Memory B cell (primary cell): ENCODE results near the gene MAST3.
"Not testable (repeated sequence)": the region's sequence is repeated elsewhere in the genome, so short reads cannot be mapped to it uniquely, and the experiment has no call there.

Experiments
- ATAC-seq: fragments of 150-1000 bp; cut with Tn5 transposase; 2 replicates; pipeline ENCODE4 v1.10.0; 2021; ENCODE audit warnings: low read depth, mild to moderate bottlenecking, moderate library complexity
- DNase-seq, 2 donors: peaks; one replicate each; pipeline ENCODE4 v3.0.0; 2022; ENCODE audit warnings: low spot score in 2 of 2
- H3K27ac Mint-ChIP-seq: one replicate; pipeline ENCODE4 v1.8.0; 2022; ENCODE audit warnings: mild to moderate bottlenecking, moderate library complexity, mixed read lengths
- H3K27me3 Mint-ChIP-seq: one replicate; pipeline ENCODE4 v1.8.0; 2022; ENCODE audit warnings: mixed read lengths
- H3K36me3 Mint-ChIP-seq: one replicate; pipeline ENCODE4 v1.8.0; 2022; ENCODE audit warnings: mild to moderate bottlenecking, mixed read lengths
- H3K4me1 Mint-ChIP-seq: one replicate; pipeline ENCODE4 v1.8.0; 2022; ENCODE audit warnings: mixed read lengths
- H3K4me3 Mint-ChIP-seq: one replicate; pipeline ENCODE4 v1.8.0; 2022; ENCODE audit warnings: mild to moderate bottlenecking, moderate library complexity, mixed read lengths
- H3K9me3 Mint-ChIP-seq: one replicate; pipeline ENCODE4 v1.8.0; 2022; ENCODE audit warnings: mixed read lengths

Gene MAST3

DNA sequence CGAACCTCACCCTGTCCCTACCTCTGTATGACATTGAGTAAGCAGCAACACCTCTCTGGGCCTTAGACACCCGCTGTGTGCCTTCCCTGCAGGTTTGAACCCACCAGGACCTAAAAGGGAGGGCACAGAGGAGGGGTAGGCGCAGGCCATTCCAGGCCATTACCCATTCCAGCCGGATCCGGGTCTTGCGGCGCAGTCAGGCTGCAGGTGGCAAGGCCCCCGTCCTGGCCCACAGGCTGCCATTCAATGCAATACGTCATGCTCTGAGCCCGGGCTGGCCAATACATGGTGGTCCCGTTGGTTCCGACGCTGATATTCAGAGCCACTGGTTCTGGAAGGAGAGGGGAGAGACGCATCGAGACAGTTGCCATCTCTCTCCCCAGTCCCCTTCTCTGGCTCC, 28.2 kb upstream of the MAST3 start:
- no peak overlapping the region for H3K4me3 Mint-ChIP-seq
- ATAC-seq (no peak), DNase-seq (no peak)
- no peaks in the 10 kb centered on the region for H3K27me3 Mint-ChIP-seq
- H3K27ac Mint-ChIP-seq = no peak overlapping the region
- peaks cover 9% of the 10 kb centered on the region for H3K36me3 Mint-ChIP-seq
- H3K4me1 Mint-ChIP-seq = peaks cover 2% of the 10 kb centered on the region
- H3K9me3 Mint-ChIP-seq = no peaks in the 10 kb centered on the region

DNA sequence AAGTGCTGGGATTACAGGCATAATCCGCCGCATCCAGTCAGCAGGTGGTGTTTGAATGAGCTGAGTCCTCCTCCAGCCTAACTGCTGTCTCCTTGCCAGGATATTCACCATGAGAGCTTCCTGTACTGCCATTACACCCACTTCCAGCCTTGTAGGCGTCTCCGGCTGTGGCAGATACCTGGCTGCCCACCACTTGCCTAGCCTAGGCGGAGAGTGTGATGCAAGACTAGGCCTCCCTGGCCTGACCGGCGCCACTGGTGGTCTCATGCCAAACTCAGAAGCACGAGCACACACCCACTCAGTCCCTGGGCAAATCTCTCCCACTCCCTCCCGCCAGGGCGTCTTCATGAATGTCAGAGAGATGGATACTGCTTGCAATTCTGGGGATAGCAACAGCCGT, 27.4 kb upstream of the MAST3 start:
- Mint-ChIP-seq H3K9me3 (no peaks in the 10 kb centered on the region), H3K4me1 (peaks cover under 1% of the 10 kb centered on the region), H3K27me3 (no peaks in the 10 kb centered on the region), H3K27ac (no peak overlapping the region), H3K36me3 (peaks cover 8% of the 10 kb centered on the region), H3K4me3 (no peak overlapping the region)
- no peak for DNase-seq
- no peak for ATAC-seq

DNA sequence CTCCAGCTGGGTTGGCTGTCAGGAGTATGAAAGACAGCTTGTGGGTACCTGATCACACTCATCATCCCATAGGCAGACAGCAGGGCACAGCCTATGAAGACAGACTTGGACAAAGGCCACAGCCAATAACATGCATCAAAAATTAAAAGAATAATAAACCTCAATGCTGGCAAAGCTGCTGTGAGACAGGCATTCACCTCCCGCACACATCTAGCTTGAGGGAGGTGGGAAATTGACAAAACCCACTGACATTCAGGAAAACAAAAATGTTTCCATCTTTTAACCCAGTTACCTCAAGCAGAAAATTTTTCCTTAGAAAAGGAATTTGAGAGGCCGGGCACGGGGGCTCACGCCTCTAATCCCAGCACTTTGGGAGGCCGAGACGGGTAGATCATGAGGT, 25.2 kb upstream of the MAST3 start:
- DNase-seq (no peak), ATAC-seq (no peak)
- H3K36me3 Mint-ChIP-seq = peaks cover 11% of the 10 kb centered on the region
- H3K27me3 Mint-ChIP-seq = no peaks in the 10 kb centered on the region
- H3K9me3 Mint-ChIP-seq = no peaks in the 10 kb centered on the region
- no peak overlapping the region for H3K4me3 Mint-ChIP-seq
- no peak overlapping the region for H3K27ac Mint-ChIP-seq
- H3K4me1 Mint-ChIP-seq = no peaks in the 10 kb centered on the region

DNA sequence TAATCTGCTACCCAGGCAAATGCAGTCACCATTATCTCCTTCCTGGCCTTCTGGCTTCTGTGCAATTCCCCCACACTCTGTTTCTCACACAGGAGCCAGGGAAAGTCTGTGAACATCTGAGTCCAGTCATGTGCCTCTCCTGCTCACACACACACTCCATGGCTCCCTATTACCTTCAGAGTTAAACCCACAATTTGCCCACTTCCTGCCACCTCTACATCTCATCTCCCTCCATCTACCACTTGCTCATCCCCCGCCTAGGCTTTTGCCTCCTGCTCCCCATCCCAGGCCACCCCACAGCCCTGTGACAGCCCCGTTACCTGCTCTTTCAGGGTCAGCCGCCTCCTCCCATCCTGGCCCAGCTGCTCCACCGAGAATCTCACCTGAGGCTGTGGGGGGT, 24.4 kb upstream of the MAST3 start:
- no peaks in the 10 kb centered on the region for H3K9me3 Mint-ChIP-seq
- H3K4me1 Mint-ChIP-seq = no peaks in the 10 kb centered on the region
- no peak overlapping the region for H3K4me3 Mint-ChIP-seq
- H3K36me3 Mint-ChIP-seq = peaks cover 11% of the 10 kb centered on the region
- H3K27me3 Mint-ChIP-seq = no peaks in the 10 kb centered on the region
- H3K27ac Mint-ChIP-seq = no peak overlapping the region
- ATAC-seq (no peak), DNase-seq (no peak)

GRCh38 chr19:18074192-18074591, 23.4 kb upstream of the MAST3 start:
- peaks cover 11% of the 10 kb centered on the region for H3K36me3 Mint-ChIP-seq
- H3K4me1 Mint-ChIP-seq = no peaks in the 10 kb centered on the region
- H3K4me3 Mint-ChIP-seq = no peak overlapping the region
- DNase-seq (no peak), ATAC-seq (no peak)
- H3K9me3 Mint-ChIP-seq = no peaks in the 10 kb centered on the region
- H3K27ac Mint-ChIP-seq = no peak overlapping the region
- no peaks in the 10 kb centered on the region for H3K27me3 Mint-ChIP-seq

- peaks cover 20% of the 10 kb centered on the region for H3K36me3 Mint-ChIP-seq
- peak overlapping the region; percentile 1 for H3K27ac Mint-ChIP-seq
- H3K4me1 Mint-ChIP-seq = peaks cover 31% of the 10 kb centered on the region
- no peak overlapping the region for H3K4me3 Mint-ChIP-seq
- no peak for DNase-seq
- no peak for ATAC-seq
- H3K27me3 Mint-ChIP-seq = no peaks in the 10 kb centered on the region
- H3K9me3 Mint-ChIP-seq = peaks cover 11% of the 10 kb centered on the region
Observed at GRCh38 chr19:18083929-18084684, 13.5 kb upstream of the MAST3 start.

- peak overlapping the region; percentile 30 for H3K4me3 Mint-ChIP-seq
- DNase-seq (no peak), ATAC-seq (no peak)
- peaks cover 11% of the 10 kb centered on the region for H3K9me3 Mint-ChIP-seq
- H3K27ac Mint-ChIP-seq = peak overlapping the region; percentile 93
- H3K27me3 Mint-ChIP-seq = no peaks in the 10 kb centered on the region
- peaks cover 49% of the 10 kb centered on the region for H3K4me1 Mint-ChIP-seq
- H3K36me3 Mint-ChIP-seq = peaks cover 16% of the 10 kb centered on the region
Observed at GRCh38 chr19:18085702-18086457, 11.7 kb upstream of the MAST3 start.

- Mint-ChIP-seq H3K36me3 (peaks cover 16% of the 10 kb centered on the region), H3K27me3 (no peaks in the 10 kb centered on the region), H3K9me3 (peaks cover 11% of the 10 kb centered on the region), H3K4me1 (peaks cover 54% of the 10 kb centered on the region), H3K27ac (peak within 1 kb of the TSS; percentile 93), H3K4me3 (peak within 1 kb of the TSS; percentile 93)
- ATAC-seq (peak; percentile 38), DNase-seq (peak in 1 of 2 donors; percentile 28)
Observed at GRCh38 chr19:18086590-18087138, 10.9 kb upstream of the MAST3 start, which contains the start of gene IL12RB1. TSS of gene IL12RB1 (minus strand) at chr19:18086934. CDS start at chr19:18086823, 111 bp downstream.

DNA sequence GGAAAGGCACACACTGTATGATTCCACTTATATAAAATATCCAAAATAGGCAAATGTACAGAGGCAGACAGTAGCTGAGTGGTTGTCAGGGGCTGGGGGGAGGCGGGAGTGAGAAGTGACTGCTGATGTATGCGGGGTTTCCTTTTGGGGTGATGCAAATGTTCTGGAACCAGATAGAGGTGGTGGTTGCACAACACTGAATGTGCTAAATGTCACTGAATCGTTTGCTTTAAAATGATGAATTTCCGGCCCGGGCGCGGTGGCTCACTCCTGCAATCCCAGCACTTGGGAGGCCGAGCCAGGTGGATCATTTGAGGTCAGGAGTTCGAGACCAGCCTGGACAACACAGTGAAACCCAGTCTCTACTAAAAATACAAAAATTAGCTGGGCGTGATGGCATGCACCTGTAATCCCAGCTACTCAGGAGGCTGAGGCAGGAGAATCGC, 8.5 kb upstream of the MAST3 start:
- DNase-seq = peak; percentile 38 to 48
- H3K4me1 Mint-ChIP-seq = peaks cover 48% of the 10 kb centered on the region
- peak overlapping the region; percentile 93 for H3K27ac Mint-ChIP-seq
- not testable (repeated sequence) for H3K27me3 Mint-ChIP-seq, H3K9me3 Mint-ChIP-seq, H3K36me3 Mint-ChIP-seq
- peak; percentile 75 for ATAC-seq
- H3K4me3 Mint-ChIP-seq = peak overlapping the region; percentile 71

DNA sequence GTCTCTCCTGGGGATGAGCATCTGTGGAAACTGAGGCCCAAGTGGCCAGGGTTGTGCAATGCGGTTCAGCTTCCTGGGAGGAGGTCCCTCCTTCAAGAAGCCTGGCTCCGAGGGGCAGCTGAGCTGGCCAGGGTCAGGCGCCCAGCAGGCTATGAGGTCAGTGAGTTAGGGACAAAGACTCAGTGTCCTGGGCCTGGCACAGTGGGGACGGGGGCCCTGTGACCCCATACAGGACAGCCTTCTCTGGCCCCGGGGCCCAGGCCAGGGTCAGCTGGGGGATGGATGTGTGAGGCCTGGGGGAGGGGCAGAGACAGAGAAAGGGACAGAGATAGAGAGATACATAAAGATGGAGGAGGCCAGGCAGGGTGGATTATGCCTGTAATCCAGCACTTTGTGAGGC, 7.9 kb upstream of the MAST3 start:
- Mint-ChIP-seq H3K27ac (peak overlapping the region; percentile 93), H3K4me3 (peak overlapping the region; percentile 71), H3K4me1 (peaks cover 42% of the 10 kb centered on the region), H3K9me3 (no peaks in the 10 kb centered on the region), H3K36me3 (no peaks in the 10 kb centered on the region), H3K27me3 (no peaks in the 10 kb centered on the region)
- DNase-seq (no peak), ATAC-seq (no peak)

DNA sequence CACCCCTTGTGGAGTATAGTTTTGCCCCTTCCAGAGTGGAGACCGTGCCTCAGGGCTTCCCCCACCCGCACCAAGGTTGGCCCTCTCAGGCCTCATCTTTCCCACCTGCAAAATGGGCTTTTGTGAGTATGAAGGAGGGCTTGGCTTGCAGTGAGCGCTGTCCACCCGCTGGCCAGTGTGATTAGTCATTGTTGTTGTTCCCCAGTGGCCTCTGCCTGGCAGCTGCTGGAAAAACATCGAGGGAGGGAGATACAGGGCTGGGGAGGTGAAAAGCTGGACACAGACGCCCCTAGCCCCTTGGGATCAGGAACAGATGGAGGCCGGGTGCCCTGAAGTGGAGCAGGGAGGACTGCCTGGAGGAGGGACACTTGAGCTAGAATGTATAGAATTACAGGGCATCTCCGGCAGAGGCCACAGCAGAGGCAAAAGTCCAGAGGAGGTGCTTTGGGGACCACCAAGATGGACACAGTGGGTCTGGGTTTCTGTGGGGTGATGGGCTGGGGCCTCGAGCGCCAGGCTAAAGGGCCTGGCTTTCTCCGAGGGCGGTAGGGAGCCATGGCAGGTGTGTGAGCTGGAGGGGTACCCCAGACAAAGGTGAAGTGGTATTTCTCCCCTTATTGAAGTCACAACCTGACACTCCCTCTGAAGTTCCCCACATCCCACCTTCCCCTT, 6.9 kb upstream of the MAST3 start:
- Mint-ChIP-seq H3K36me3 (no peaks in the 10 kb centered on the region), H3K27me3 (no peaks in the 10 kb centered on the region), H3K9me3 (no peaks in the 10 kb centered on the region), H3K27ac (peak overlapping the region; percentile 93), H3K4me3 (peak overlapping the region; percentile 41), H3K4me1 (peaks cover 42% of the 10 kb centered on the region)
- ATAC-seq (no peak), DNase-seq (no peak)

GRCh38 chr19:18091217-18091608, 6.4 kb upstream of the MAST3 start:
- peaks cover 42% of the 10 kb centered on the region for H3K4me1 Mint-ChIP-seq
- H3K27ac Mint-ChIP-seq = peak overlapping the region; percentile 93
- DNase-seq (peak; percentile 53 to 66), ATAC-seq (peak; percentile 77)
- H3K36me3 Mint-ChIP-seq = no peaks in the 10 kb centered on the region
- H3K9me3 Mint-ChIP-seq = no peaks in the 10 kb centered on the region
- no peaks in the 10 kb centered on the region for H3K27me3 Mint-ChIP-seq
- peak overlapping the region; percentile 41 for H3K4me3 Mint-ChIP-seq

- H3K27me3 Mint-ChIP-seq = no peaks in the 10 kb centered on the region
- H3K4me1 Mint-ChIP-seq = peaks cover 30% of the 10 kb centered on the region
- no peaks in the 10 kb centered on the region for H3K9me3 Mint-ChIP-seq
- no peak for ATAC-seq
- H3K36me3 Mint-ChIP-seq = no peaks in the 10 kb centered on the region
- H3K27ac Mint-ChIP-seq = no peak overlapping the region
- DNase-seq = no peak
- no peak overlapping the region for H3K4me3 Mint-ChIP-seq
Observed at GRCh38 chr19:18093439-18094161, 4.0 kb upstream of the MAST3 start.
